ENCODE data around the gene RER1.

GRCh38 chr1:2349806-2350205 is 41.8 kb upstream of the RER1 start:
- TF ChIP-seq CTCF (IDR thresholded peaks at IDR 0.05) (no peak), POLR2A (IDR thresholded peaks at IDR 0.05) (no peak)
